HEK293 (cell line): ENCODE measurements around the gene REC8.

Source experiments
- CTCF ChIA-PET: fragments of 350-600 bp; formaldehyde crosslinking; extraction: SDS; loops from one replicate; lab custom pipeline; 2021; ENCODE audit warnings: antibody characterized with exemption; lab: Yijun Ruan, JAX
- POLR2A ChIA-PET: fragments of 300-600 bp; formaldehyde crosslinking; extraction: SDS; loops from one replicate; lab custom pipeline; 2020; ENCODE audit warnings: antibody characterized with exemption, inconsistent platforms; lab: Yijun Ruan, JAX
- H3K27ac ChIP-seq: fragments of 200-500 bp; sonication (Bioruptor generic); 2 replicates; pipeline ENCODE4 v1.5.1; 2014; ENCODE audit warnings: low read depth, low read length, control low read depth, inconsistent platforms; ENCODE audit errors: extremely low read depth
- H3K36me3 ChIP-seq, 2 experiments: fragments of 200-500 bp in 1 of 2; sonication (Bioruptor generic) in 1 of 2; 1 replicate in 1 of 2; 2 replicates in 1 of 2; pipeline ENCODE4 v1.5.1; 2014 to 2017; ENCODE audit warnings: inconsistent platforms in 2 of 2, low read length in 2 of 2; ENCODE audit not compliant: control insufficient read depth in 2 of 2, insufficient read depth in 1 of 2
- H3K4me1 ChIP-seq: fragments of 200-500 bp; sonication (Bioruptor generic); 2 replicates; pipeline ENCODE4 v1.5.1; 2014; ENCODE audit warnings: mild to moderate bottlenecking, low read length, inconsistent platforms; ENCODE audit not compliant: control insufficient read depth, insufficient read depth
- H3K4me3 ChIP-seq: 2 replicates; pipeline ENCODE4 v1.5.1; 2011; ENCODE audit warnings: low read depth, mild to moderate bottlenecking, control low read depth, low read length, moderate library complexity
- H3K9me3 ChIP-seq: fragments of 200-500 bp; sonication (Bioruptor generic); 2 replicates; pipeline ENCODE4 v1.5.1; 2014; ENCODE audit warnings: low read depth, low read length, inconsistent platforms; ENCODE audit not compliant: control insufficient read depth, insufficient read depth
- KLF1 ChIP-seq: fragments of 450-650 bp; formaldehyde crosslinking; IDR thresholded peaks from 2 replicates; pipeline ENCODE4 v1.5.1; 2016; ENCODE audit warnings: missing biosample characterization, missing genetic modification characterization
- KLF7 ChIP-seq: fragments of 450-650 bp; formaldehyde crosslinking; IDR thresholded peaks from 2 replicates; pipeline ENCODE4 v1.5.1; 2016; ENCODE audit warnings: missing biosample characterization, missing genetic modification characterization, borderline replicate concordance
- PBX3 ChIP-seq: sonication (generic); formaldehyde crosslinking; IDR thresholded peaks from 2 replicates; pipeline ENCODE4 v1.8.1; 2022; ENCODE audit warnings: mild to moderate bottlenecking, moderate library complexity, missing genetic modification reagents
- ZFP69B ChIP-seq: fragments of 450-650 bp; formaldehyde crosslinking; IDR thresholded peaks from 2 replicates; pipeline ENCODE4 v1.5.1; 2016; ENCODE audit warnings: missing biosample characterization, missing genetic modification characterization
- ZNF138 ChIP-seq: fragments of 450-650 bp; formaldehyde crosslinking; IDR thresholded peaks from 2 replicates; pipeline ENCODE4 v1.5.1; 2016; ENCODE audit warnings: missing biosample characterization, missing genetic modification characterization, borderline replicate concordance
- ZNF174 ChIP-seq: fragments of 450-650 bp; formaldehyde crosslinking; IDR thresholded peaks from 2 replicates; pipeline ENCODE4 v1.5.0; 2017; ENCODE audit warnings: missing biosample characterization, mild to moderate bottlenecking, missing genetic modification characterization
- ZNF175 ChIP-seq: fragments of 450-650 bp; formaldehyde crosslinking; IDR thresholded peaks from 2 replicates; pipeline ENCODE4 v1.5.1; 2016; ENCODE audit warnings: missing biosample characterization, missing genetic modification characterization
- ZNF211 ChIP-seq: fragments of 450-650 bp; formaldehyde crosslinking; IDR thresholded peaks from 2 replicates; pipeline ENCODE4 v1.5.1; 2016; ENCODE audit warnings: low read depth, missing biosample characterization, missing genetic modification characterization
- ZNF529 ChIP-seq: fragments of 450-650 bp; formaldehyde crosslinking; IDR thresholded peaks from 2 replicates; pipeline ENCODE4 v1.5.1; 2017; ENCODE audit warnings: missing genetic modification characterization, missing biosample characterization; ENCODE audit not compliant: insufficient replicate concordance
- ZNF580 ChIP-seq: fragments of 450-650 bp; formaldehyde crosslinking; IDR thresholded peaks from 2 replicates; pipeline ENCODE4 v1.5.1; 2016; ENCODE audit warnings: missing biosample characterization, missing genetic modification characterization
- ZNF76 ChIP-seq: fragments of 450-650 bp; formaldehyde crosslinking; IDR thresholded peaks from 2 replicates; pipeline ENCODE4; 2016; ENCODE audit warnings: low read depth, missing biosample characterization, missing genetic modification characterization, borderline replicate concordance
- ZSCAN23 ChIP-seq: fragments of 450-650 bp; formaldehyde crosslinking; IDR thresholded peaks from 2 replicates; pipeline ENCODE4 v1.5.1; 2016; ENCODE audit warnings: missing biosample characterization, missing genetic modification characterization
- TF ChIP-seq, protein P1 (sequence below): fragments of 450-650 bp; formaldehyde crosslinking; IDR thresholded peaks from 2 replicates; pipeline ENCODE4 v1.5.0; 2017; ENCODE audit warnings: missing biosample characterization, missing genetic modification characterization, borderline replicate concordance

The REC8 gene

DNA sequence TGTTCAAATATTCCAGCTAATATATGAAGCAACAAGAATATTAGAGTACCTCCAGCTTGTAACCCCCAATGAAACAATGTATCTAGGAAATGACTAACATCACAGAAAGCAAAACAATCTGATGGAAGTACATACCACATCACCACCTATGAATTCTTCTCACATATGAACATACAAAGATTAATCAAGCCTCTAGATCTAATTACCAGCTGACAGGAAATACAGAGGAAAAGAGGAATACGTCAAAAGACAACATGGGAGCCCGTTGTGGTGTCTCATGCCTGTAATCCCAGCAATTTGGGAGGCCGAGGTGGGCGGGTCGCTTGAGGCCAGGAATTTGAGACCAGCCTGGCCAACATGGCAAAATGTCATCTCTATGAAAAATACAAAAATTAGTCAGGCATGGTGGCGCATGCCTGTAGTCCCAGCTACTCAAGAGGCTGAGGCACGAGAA lies 52.8 kb downstream of the REC8 start (continued):
- TF ChIP-seq ZNF211 (no peak), ZNF76 (no peak), ZNF580 (tag by site-specific recombination) (no peak), ZNF138 (tag by site-specific recombination) (no peak), ZNF529 (tag by site-specific recombination) (no peak), ZNF175 (tag by site-specific recombination) (no peak)

- Histone ChIP-seq H3K36me3 (peaks cover 23 to 31% of the 10 kb centered on the region in 2 experiments), H3K9me3 (no peaks in the 10 kb centered on the region), H3K4me3 (no peak overlapping the region), H3K27ac (no peak overlapping the region), H3K4me1 (no peaks in the 10 kb centered on the region)
- ChIA-PET POLR2A (no interaction called here), CTCF (interaction anchor here (1.8 kb wide), 1 partner anchor 10 kb away, joined by 7 read pairs; the partner anchor contains the start of gene MDP1)
- TF ChIP-seq PBX3 (CRISPR knock-in tag): no peak
- no peak for TF ChIP-seq KLF7 (tag by site-specific recombination)
- TF ChIP-seq, protein P1, sequence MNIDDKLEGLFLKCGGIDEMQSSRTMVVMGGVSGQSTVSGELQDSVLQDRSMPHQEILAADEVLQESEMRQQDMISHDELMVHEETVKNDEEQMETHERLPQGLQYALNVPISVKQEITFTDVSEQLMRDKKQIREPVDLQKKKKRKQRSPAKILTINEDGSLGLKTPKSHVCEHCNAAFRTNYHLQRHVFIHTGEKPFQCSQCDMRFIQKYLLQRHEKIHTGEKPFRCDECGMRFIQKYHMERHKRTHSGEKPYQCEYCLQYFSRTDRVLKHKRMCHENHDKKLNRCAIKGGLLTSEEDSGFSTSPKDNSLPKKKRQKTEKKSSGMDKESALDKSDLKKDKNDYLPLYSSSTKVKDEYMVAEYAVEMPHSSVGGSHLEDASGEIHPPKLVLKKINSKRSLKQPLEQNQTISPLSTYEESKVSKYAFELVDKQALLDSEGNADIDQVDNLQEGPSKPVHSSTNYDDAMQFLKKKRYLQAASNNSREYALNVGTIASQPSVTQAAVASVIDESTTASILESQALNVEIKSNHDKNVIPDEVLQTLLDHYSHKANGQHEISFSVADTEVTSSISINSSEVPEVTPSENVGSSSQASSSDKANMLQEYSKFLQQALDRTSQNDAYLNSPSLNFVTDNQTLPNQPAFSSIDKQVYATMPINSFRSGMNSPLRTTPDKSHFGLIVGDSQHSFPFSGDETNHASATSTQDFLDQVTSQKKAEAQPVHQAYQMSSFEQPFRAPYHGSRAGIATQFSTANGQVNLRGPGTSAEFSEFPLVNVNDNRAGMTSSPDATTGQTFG: no peak
- no peak for TF ChIP-seq KLF1 (tag by site-specific recombination)
- TF ChIP-seq ZSCAN23 (tag by site-specific recombination): no peak
Observed at GRCh38 chr14:24226473-24226872, 54.6 kb downstream of the REC8 start.

DNA sequence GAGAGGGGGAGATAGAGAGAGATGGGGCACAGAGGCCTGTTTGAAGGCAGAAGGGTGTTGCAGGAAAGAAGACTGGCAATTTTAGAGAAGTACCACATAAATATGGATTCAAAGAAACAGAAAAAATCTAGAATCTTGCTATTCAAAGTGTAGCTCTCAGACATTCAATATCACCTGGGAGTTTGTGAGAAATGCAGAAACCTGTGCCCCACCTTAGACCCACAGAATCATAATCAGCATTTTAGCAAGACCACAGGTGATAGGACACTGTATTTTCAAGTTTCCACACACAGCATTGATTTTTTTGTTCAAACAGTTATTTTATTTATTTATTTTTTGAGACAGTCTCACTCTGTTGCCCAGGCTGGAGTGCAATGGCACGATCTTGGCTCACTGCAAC lies 57.0 kb downstream of the REC8 start:
- Histone ChIP-seq H3K27ac (no peak overlapping the region), H3K36me3 (peaks cover 23 to 31% of the 10 kb centered on the region in 2 experiments), H3K4me3 (no peak overlapping the region), H3K9me3 (no peaks in the 10 kb centered on the region), H3K4me1 (peaks cover 7% of the 10 kb centered on the region)
- CTCF ChIA-PET: interaction anchor here (0.7 to 1.8 kb wide), 5 partner anchors 8 to 598 kb away, joined by 3 to 4 read pairs (median 3); partner anchors contain the start of gene MDP1
- POLR2A ChIA-PET: interaction anchor here (1.9 kb wide), 1 partner anchor 34 kb away, joined by 6 read pairs; the partner anchor contains the start of gene TM9SF1
- TF ChIP-seq ZNF174 (tag by site-specific recombination) (no peak), ZFP69B (tag by site-specific recombination) (no peak)
